ENCODE data around the gene TEDC1.

GRCh38 chr14:105528586-105529318 lies 37.7 kb downstream of the TEDC1 start:
- TF ChIP-seq POLR2A (IDR thresholded peaks at IDR 0.05) (no peak), CTCF (IDR thresholded peaks at IDR 0.05) (no peak)

All from body of pancreas (tissue), 4 donors.